NCI-H446 (cell line): Measurements from ENCODE around the gene MMP12.
A peak's percentile ranks its signal among the peaks of the same experiment; 100 is the strongest.
"Not testable (repeated sequence)": the region's sequence is repeated elsewhere in the genome, so short reads cannot be mapped to it uniquely, and the experiment has no call there.

ENCODE experiments used
- DNase-seq, 2 experiments: peaks; one replicate each; lab custom pipeline; 2025; lab: John Stamatoyannopoulos, UW

Gene MMP12

DNA sequence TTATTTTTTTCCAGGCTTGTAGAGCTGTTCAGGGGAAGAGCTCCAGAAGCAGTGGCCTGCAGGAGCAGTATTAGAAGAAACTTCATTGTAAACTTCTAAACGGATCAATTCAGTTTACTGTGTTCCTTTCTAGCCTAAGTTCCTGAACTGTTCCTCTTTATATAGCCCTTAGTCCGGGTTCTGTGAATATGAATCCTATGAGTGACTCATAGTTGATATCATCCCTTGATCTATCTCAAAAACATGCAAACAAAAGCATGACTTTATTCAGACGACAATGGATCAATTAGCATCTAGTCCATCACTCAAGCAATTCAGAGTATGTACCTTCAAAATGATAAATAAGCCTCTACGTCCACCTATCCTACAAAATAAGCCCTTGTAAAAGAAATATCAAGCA, at the start of gene MMP12:
MMP12 (minus strand) TSS at position 131 of the 400 bp plus-strand sequence; CDS start at position 86, 45 bp downstream.
- no peak for DNase-seq

DNA sequence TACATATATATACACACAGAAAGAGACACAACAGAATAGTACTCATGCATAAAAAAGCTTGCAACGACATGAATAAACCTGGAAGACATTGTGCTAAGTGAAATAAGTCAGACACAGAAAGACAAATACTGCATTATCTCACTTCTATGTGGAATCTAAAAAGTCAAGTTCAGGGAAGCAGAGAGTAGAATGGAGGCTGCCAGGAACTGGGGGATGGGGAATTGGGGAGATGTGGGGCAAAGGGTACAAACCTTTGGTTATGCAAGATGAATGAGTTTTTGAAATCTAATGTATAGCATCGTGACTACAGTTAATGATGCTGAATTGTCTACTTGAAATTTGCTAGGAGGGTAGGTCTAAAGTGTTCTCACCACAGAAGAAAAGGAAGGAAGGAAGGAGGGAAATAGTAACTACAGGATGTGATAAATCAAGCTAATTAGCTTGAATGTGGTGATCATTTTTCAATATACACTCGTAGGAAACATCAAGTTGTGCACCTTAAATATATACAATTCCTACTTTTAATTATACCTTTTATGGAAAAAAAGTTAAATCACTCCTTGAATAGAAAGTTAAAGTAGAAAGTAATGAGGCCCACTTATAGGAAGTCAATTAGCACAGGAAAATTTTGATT, 46.9 kb upstream of the MMP12 start:
- no peak for DNase-seq

DNA sequence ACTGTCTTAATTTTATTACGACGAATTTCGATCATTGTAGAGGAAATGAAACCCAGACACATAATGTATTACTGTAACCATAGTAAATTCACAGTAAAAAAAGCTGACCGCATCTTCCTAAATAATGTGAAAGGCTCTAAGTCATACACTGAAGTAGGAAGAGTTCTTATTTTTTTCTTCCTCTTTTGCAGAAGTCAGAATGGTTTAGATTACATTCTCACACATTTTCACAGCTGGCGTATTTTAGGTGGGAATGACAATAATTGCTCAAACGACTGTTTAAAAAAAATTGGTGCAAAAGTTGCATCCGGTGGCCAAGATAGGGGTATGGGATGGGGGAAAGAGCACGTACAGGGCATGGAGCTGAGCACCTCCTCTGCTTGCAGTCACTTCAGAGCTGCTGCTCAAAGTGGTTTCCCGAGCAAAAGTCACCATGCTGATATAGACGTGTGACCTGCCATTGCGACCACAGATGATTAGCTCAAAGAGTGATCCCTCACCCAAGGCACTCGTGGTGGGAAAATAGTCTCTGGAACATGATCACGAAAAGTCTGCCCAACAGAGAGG, 45.4 kb upstream of the MMP12 start:
- no peak for DNase-seq

DNA sequence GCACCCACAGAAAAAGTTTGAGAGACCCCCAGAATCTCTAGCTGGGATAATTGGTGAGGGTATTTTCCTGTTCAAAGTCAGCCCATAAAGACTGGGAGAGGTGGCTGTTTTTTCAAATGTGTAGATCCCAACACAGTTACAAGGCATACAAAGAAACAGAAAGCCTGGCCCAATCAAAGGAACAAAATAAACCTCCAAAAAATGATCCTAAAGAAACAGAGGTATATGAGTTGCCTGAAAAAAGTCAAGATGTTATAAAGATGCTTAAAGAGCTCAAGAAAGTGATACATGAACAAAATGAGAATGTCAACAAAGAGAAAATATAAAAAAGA, 40.2 kb upstream of the MMP12 start:
- DNase-seq, result no peak

DNA sequence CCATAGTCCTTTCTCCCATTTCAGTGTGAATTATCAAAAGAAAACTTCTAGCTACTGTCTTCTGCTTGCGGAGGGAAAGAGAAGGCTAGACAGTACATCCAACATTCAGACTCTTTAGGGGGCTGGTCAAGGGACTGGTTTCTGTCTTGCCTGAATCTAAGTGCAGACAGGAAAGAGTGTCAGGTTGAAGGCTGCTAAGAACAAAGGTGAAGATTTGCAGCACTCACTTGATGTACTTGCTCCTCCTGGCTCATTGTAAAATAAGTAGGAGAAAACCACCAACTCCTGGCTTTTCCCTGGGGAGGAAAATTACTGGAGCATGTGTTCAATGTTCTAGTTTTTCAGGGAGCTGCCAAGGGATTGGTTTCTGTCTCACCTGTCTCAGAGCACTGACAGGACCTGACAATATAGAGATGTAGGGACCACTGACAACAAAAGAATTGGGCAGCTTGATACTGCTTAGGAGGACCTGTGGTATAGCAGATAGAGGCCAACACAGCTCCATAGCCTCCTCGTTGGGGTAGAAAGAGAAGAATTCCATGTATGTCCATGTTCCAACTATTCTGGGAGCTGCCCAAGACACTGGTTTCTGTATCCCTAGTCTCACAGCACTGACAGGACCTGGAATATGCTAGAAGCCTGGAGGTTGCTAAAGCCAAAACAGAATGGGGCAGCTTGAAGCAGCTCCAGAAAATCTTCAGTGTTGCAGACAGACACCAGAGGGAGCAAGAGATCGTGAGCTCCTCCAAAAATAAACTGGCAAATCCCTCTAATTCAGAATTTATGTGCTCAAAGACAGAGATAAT, 39.7 kb upstream of the MMP12 start:
- no peak for DNase-seq

DNA sequence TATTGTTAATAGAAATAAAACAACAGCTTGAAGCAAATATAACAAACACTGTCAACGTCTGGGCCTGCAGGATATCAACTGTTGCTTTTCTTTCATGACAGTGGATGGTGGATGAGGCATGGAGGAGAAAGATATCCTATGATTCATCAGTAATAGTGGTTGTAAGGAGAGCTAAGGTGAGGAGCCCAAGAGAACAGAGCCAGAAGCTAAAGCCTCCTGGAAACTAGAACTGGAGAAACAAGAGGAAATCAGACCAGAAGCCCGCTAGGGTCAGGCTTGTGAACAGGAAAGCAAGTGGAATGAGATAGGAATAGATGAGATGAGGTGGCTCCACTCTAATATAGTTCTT, 37.7 kb upstream of the MMP12 start:
- no peak for DNase-seq

DNA sequence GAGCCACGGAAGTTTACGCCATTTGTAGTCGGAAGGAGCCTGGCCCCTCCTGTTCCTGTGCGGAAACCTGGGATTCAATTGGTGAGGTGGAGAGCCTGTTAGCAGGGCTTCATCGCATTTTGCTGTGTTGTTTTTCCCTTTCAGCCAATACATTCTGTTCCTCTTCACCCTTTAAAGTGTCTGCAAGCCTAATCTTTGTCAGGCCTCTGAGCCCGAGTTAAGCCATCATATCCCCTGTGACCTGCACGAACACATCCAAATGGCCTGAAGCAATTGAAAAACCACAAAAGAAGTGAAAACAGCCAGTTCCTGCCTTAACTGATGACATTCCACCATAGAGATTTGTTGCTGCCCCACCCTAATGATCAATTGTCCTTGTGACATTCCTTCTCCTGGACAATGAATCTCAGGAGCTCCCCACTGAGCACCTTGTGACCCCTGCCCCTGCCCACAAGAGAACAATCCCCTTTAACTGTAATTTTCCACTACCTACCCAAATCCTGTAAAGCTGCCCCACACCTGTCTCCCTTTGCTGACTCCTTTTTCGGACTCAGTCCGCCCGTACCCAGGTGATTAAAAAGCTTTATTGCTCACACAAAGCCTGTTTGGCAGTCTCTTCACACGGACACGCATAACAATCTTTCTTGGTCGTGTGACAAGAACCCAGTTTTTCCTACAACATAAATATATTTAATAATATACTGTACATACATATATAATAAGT, 37.1 kb upstream of the MMP12 start:
- no peak for DNase-seq

DNA sequence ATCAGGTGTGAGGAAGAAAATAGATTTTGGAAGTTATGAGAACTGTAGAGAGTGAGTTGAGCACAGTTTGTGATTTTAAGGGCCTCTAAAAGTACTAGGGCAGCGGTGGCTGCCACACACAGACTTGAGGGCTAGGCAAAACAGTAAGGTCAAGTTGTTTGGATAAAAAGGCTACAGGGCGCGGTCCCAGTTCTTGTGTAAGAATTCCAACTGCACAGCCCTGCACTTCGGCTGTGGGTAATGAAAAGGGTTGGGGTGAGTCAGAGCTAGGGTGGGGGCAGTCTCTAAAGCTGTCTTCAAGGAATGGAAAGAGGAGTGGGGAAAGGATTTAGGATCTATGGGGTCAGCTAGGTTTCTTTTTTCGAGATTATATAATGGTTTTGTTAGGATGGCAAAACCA, 31.1 kb upstream of the MMP12 start:
- DNase-seq, result not testable (repeated sequence)

DNA sequence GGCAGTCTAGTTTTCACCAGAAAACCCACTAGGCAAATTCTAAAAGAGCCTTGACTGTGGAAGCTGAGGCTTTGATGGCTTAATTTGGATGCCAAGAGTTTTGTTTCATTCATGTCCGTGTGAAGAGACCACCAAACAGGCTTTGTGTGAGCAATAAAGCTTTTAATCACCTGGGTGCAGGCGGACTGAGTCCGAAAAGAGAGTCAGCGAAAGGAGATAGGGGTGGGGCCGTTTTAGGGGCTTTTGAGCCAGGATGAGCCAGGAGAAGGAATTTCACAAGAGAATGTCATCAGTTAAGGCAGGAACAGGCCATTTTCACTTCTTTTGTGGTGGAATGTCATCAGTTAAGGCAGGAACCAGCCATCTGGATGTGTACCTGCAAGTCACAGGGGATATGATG, 29.1 kb upstream of the MMP12 start:
- DNase-seq, result not testable (repeated sequence)

GRCh38 chr11:102900346-102900745, 25.6 kb upstream of the MMP12 start:
- DNase-seq, result no peak

DNA sequence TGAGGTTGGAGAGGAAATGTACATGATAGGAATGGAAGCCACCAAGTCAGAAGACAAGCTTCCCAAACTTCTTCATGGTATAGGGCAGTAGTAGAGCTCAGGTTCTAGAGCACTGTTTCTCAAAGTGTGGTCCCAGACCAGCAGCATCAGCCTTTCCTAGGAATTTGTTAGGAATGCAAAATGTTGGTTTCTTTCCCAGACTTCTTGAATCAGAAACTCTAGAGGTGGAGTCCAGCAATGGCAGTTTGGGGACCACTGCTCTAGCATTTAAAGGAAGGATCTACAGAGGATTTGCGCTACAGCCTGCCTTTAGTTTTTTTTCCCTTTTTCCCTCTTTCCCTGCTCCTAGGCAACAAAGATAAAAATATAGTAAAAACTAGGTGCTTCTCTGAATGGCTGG, 17.0 kb upstream of the MMP12 start:
- DNase-seq, result no peak

DNA sequence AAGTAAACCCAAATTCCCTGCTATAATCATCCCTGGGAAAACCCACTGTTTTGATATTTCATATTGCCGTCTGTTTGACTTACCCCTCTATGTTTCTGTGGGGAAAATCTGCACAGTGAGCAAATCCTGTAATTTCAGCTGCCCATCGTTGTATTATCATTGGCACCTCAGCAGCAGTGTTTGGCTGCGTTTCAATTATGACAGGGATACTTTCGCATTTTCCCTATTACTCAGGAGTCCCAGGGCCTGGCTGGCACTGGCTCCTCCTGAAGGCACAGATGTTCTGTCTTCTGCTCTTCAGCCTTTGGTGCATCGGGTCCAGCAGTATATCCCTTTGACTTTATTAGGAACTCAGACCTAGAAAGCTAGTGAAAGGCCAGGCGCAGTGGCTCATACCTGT, 12.2 kb upstream of the MMP12 start:
- peak in 1 of 2 experiments; percentile 64 for DNase-seq

- no peak for DNase-seq
These were observed 8.4 kb upstream of the MMP12 start for GRCh38 chr11:102883141-102883540.

GRCh38 chr11:102882389-102883024, 7.7 kb upstream of the MMP12 start:
- DNase-seq, result no peak

GRCh38 chr11:102879801-102880200, 5.0 kb upstream of the MMP12 start:
- DNase-seq, result no peak

- no peak for DNase-seq
These were observed 3.8 kb upstream of the MMP12 start for GRCh38 chr11:102878595-102878994.

- DNase-seq, result not testable (repeated sequence)
These were observed 5.3 kb downstream of the MMP12 start for GRCh38 chr11:102869354-102869964.

GRCh38 chr11:102868339-102868738, 6.4 kb downstream of the MMP12 start:
- no peak for DNase-seq

DNA sequence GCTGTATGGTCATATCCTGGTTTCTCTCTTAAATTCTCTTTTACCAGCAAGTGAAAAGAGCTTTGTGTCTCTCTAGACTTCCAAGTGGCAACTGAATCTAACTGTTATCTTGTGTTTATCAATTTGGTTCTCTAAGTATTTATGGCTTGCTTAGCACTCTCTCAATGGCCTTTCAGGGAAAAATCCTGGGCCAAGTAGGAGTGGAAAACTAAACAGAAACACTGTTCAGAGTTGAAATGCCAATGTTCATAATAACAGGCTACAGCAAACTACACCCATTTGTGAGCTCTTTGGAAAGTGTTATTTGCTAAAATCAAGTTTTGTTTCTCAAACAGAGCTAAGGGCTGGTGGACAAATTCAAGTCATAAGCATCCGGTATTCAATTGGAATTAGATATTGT, 10.1 kb downstream of the MMP12 start:
- DNase-seq, result no peak

DNA sequence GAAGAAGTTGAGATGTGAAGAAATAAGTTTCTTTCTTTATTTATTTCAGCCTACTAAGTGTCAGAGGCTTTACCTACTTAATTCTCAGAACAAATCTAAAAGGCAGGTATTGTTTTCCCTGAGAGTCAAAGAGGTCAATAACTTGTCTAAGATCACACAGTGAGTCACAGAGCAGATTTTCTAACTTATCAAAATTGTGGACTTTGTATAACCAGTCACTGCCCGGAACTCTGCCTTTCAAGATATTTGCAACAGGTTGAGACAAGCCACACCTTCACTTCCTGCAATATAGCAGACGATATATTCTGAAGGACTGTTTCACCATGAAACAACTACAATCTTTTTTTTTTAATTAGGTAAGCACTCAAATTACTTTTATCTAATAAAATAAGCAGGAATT, 20.8 kb downstream of the MMP12 start:
- DNase-seq, result no peak

DNA sequence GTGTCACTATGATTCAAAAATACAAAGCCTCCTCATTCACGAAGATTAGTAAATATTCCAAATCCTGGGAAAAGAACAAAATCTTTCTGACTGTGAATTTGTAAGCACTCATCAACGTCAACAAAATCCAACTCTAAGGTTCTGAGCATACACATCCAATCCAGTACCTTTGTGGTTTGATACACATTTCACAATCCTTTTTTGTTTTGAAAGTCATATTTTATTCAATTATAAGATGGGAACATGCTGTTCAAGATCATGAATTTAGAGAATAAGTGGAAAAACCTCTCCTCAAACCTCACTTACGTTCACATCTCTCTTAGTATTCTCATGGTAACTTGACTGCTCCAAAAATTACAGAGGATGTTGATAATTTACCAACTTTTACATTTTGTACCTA, 21.7 kb downstream of the MMP12 start:
- DNase-seq, result no peak
